GM21423 (cell line): ENCODE measurements around the gene SH2D1A.

Experiments used
- ATAC-seq: cut with Tn5 transposase; IDR thresholded peaks from one replicate; pipeline ENCODE4 v1.9.1; 2021; ENCODE audit warnings: mild to moderate bottlenecking, moderate library complexity; ENCODE audit not compliant: unreplicated experiment

Gene SH2D1A

DNA sequence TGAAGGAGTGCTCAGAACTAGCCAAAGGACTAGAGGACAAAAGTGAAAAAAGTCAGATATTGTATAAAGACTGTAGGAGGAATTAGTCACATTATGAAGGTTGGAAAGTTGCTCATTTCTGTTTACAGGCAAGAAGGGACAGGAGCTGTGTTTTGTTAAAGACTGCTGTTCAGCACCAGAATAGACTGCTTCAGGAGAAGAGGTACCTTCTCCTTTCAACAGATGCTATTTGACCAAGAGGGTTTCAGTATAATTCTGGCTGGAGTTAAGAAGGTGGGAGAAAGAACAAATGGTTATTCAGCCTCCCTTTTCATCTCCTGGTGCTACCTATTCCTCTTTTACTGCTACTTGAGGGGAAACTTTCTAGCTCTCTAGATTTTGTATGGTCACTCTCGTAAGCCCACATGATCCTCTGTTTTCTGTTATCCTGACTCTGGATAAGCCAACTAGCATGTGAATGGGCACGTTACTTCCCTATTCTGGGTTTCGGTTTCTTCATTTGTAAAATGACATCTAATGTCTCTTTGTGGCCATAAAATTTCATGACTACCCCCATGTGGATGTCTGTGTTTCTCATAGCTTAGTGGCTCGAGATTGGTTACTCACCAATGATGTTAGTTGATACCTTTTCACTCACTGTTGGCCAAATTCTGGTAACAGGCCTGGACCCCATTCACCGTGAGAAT, 68.9 kb downstream of the SH2D1A start:
- ATAC-seq: no peak

DNA sequence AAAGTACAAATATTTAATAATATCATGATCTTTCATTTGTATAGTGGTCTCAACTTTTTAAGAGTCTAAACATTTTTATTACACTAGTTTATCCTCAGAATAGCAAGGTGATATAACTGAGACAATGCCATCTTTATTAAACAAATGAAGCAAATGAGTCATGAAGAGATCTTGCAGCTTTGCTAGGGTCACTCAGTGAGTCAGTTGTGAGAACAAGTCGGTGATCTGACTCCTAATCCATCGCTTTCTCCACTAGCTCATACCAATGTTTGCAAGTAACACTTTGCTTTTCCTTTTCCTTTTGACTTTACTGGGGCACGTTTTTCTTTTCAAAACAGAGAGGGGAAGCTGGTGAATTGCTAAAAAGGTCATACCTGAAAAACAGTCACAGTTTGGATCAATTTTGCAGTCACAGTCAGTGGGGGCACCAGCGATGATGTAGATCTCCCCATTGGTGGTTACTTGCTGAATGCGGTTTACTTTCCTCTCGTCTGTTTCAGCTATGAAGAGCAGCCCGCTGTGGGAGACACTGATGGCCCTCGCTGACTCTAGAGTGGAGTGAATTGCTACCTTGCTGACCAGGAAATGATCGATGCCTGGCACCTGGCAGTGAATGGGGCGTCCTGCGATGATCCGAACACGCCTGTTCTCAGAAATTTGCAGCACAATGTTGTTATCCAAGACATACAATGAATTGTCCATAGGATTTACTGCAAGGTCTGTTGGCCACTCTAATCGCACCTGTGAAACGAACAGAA, 75.7 kb downstream of the SH2D1A start:
- ATAC-seq: no peak
